M059J (cell line): ENCODE measurements around the gene CNTROB. TPM values are rescaled to one million over a fixed set of nuclear protein-coding genes. Genes with fewer than 3 reads are reported as not detected.

ENCODE experiments used
- DNase-seq: peaks from one replicate; pipeline ENCODE4 v3.0.0-alpha.2; 2012; ENCODE audit warnings: low read depth
- total RNA-seq: library from RNA; depleted of rRNA; stranded (reverse); fragments of >200 nt; shearing (Covaris generic); gene quantifications from 2 replicates; pipeline ENCODE4 v1.2.3, GENCODE V29; 2014; rRNA removed

The CNTROB gene
- total RNA-seq, 1 experiment from 2014 or later = 29.9 TPM

DNA sequence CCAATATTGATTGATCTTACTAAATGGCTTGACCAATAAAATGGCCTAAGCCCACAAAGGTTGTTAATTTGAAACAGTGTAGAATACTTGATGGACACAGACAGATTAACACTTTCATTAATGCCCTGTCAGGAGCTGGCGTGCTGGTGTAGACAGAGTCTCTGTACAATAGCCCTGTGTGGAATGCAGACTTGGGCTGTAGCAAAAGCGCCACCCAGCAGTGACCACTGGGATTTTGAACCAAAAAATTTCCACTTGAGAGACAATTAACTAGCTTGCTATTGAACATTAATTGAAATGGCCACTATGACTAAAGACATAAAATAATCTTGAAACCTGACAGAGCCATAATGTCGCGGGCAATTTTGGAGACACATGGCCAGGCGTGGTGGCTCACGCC lies 50.7 kb downstream of the CNTROB start:
- peak; percentile 53 for DNase-seq

DNA sequence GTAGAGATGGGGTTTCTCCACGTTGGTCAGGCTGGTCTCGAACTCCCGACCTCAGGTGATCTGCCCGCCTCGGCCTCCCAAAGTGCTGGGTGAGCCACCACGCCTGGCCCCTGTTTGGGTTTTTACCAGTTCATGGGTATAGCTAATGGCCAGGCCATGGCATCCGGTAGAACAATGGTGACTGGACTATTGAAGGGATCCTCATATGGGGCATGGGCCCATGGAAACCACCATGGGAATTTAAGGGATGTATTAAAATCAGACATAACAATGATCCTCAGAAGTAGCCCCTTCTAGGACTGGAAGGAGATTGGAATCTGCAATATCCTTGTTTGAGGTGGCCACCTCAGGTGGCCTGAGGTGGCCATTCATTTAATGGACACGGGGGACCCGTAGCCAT lies 52.9 kb downstream of the CNTROB start:
- no peak for DNase-seq

DNA sequence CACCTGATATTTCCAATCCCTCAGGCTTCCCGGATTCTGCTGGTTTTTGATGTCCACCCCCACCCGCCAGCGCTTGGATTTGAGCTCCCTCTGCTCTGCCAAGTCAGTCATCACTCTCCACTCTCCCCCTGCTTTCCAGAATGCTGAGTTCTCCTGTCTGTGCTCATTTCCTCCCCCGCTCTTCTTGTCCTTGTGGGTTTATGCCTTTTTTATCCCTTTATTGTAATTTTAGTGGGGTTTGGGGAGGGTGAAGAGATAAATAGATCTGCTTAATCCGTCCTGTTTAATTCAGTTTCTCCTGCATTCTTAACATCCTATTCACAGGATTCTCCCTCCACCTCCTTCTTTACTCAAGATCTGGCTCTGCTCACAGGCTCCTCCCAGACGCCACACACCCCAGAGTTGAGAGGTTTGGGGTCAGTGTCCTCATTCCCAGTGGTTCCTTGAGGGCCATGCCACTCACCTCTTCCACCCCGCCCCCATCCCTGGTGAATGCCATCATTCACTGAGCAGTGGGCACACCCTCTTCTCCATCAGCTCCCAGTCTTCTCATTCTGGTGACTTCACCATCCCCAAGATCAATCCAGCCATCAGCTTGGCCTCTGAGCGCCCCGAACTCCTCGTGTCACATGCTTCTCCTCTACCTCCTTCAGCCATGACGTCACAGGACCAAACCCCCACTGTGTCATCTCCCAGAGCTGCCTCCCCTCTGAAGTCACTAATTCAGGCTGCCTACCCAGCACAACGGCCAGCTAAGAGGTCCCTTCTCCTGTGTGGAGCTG lies 55.3 kb downstream of the CNTROB start:
- no peak for DNase-seq

DNA sequence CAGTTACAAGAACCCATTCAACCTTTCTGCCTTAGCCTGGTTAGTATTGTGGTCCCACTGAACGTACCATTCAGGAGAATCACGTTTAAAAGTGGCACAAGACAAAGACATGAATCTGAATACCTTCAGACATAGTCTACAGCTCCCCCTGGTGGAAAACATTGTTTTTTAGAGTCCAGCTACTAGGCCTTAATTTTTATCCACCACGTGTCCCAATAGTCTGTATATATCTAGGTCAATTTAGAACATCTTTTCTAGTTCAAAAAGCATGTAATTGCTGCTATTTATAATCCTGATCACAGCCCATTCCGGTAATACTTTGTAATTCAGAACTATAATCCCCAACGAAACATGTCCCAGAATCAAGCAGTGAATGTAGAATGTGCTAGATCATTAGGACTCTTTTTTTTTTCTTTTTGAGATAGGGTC lies 56.8 kb downstream of the CNTROB start:
- peak; percentile 82 for DNase-seq

DNA sequence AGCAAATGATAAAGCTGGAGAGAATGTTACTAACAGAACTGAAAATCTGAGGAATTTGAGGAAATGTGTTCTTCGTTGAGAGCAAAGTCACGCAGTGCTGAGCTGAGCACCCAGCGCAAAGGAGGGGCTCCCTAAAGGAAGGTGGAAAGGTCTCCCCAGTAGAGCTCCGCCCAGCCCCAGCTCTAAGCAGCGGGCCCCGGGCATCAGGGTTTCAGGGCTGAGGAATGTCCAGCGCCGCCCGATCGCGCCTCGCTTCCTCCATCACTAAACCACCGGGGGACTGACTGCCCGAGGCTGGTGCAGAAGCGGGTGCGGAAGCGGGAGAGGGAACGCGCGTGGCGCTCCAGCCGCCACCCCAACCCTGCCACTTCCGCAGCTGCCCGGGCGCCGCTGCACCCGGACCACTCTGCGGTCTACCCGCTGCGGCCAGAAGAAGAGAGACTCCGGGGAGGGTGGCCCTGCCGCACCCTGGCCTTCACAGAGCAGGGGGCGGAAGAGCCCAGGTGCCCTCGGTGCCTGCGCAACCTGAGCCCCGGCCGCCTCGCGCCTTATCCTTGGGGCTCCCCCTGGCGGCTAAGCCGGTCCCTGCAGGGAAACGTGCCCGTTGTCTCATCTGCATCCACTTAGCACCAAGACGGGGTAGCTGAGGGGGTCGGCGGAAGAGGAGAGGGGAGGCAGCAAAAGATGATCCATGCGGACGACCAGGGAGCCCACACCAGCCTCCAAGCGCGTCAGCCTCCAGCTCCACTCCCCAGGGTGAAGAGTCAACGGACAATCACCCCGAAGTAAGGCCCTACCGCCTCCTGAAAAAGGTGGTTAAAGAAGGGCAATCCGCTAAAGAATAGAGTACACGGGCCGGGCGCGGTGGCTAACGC lies 58.0 kb downstream of the CNTROB start:
- DNase-seq = peak; percentile 62

DNA sequence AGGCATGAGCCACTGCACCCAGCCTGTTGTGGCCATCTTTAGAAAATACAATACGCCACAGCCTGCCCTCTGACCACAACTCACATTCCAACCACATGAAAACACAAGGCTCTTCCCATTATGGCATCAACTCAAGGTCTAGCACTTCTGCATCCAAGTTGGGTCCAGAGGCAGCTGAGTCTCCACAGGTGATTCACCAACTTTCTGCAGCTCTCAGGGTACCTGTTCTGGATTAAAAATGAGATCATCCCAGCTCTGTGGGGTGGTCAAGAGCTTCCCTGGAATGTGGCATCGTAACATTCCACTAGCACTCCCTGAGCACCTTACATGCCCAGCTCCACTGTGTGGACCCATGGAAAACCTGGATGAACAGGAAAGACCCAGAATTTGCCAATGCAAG lies 60.5 kb downstream of the CNTROB start:
- DNase-seq = peak; percentile 84

DNA sequence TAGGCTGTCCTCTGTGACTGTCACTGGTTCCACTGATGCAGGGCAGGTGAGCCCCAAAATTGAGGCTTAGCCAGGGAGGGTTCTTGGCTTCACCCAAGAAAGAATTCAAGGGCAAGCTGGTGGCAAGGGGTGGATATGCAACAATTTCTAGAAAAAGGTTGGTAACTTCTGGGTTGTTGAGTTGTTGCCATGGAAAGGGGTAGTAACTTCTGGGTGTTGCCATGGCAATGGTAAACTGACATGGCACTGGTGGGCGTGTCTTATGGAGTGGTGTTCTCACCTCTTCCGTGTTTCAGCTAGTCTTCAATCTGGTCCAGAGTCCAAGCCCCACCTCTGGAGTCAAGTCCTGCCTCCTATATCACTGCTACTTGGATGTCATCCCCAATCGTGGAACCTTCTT lies 60.9 kb downstream of the CNTROB start:
- peak; percentile 27 for DNase-seq

DNA sequence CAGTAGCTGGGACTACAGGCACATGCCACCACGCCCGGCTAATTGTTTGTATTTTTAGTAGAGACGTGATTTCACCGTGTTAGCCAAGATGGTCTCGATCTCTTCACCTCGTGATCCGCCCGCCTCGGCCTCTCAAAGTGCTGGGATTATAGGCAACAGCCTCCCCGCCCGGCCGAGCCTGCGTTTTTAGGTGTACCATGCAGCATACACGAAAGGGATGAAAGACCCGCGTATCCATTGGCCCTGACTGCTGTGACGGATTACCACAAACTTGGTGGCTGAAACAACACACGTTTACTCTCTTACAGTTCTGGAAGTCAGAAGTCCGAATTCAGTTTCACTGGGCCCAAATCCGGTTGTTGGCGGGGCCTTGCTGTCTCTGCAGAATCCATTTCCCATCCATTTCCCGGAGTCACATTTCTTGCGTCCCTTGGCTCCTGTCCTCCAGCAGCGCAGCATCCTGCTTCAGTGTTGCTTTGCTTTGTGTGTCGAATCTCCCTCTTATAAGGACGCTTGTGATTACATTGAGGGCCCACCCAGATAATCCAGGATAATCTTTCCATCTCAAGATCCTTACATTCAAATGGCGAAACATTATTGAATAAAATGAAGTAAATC lies 62.1 kb downstream of the CNTROB start:
- DNase-seq = no peak

DNA sequence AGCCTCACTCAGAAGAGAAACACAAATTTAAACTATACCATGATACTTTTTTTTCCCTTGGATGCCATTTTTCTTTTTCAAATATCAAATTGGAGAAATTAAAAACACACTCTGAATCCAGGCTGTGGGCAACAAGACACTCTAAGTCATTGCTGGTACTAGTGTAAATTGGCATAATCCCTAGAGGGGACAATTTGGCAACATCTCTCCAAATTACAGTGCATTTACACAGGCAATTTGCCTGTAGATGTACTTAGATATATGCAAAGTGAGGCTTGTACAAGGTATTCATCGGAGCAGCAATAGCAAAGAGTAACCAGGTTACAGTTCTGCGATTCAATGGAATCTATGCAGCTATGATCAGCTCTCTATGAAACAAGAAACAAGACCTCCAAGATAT lies 63.7 kb downstream of the CNTROB start:
- DNase-seq = no peak

DNA sequence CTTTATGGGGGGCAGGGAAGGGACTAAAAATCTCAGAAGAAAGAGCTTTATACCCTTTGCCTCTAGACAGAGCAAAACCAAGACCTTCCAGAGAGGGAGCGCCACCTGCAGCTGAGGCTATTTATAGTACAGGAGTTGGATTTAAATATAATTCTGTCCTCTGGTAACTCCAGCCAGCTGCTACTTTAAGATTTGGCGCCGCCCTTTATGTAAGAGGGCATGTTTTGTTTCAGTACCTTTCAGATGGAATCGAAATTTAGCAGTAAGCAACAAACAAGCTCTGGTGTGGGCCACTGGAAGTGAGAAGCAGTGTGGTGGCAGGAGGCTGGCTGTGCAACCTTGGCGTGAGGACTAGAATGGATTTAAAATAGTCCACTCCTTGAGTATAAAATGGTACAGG lies 65.2 kb downstream of the CNTROB start:
- peak; percentile 43 for DNase-seq

Other genes starting within 250 kb of the CNTROB start
- gene TP53, start 244.7 kb upstream of the CNTROB start, total RNA-seq = 73.1 and 79.1 TPM in 2 replicates
- 14.2 and 20.3 TPM in 2 replicates for gene WRAP53, start 243.7 kb upstream of the CNTROB start, total RNA-seq
- 1.1 TPM in 2 replicates for gene EFNB3, start 227.0 kb upstream of the CNTROB start, total RNA-seq
- 0.02 TPM in 1 of 2 replicates, not detected in the other for gene DNAH2, start 214.5 kb upstream of the CNTROB start, total RNA-seq
- gene KDM6B, start 98.0 kb upstream of the CNTROB start, total RNA-seq = 0.59 and 3.2 TPM in 2 replicates
- gene TMEM88, start 77.1 kb upstream of the CNTROB start, total RNA-seq = 0.49 TPM in 1 of 2 replicates, not detected in the other
- gene NAA38, start 74.6 kb upstream of the CNTROB start, total RNA-seq = 49.4 and 68.2 TPM in 2 replicates
- gene CYB5D1, start 74.2 kb upstream of the CNTROB start, total RNA-seq = 6.6 and 14.2 TPM in 2 replicates
- 15.6 and 31.3 TPM in 2 replicates for gene CHD3, start 43.4 kb upstream of the CNTROB start, total RNA-seq
- gene RNF227, start 15.9 kb upstream of the CNTROB start, total RNA-seq = 0.86 and 7.8 TPM in 2 replicates
- not detected in 2 replicates for gene KCNAB3, start 2.4 kb upstream of the CNTROB start, total RNA-seq
- 58.1 and 61.8 TPM in 2 replicates for gene TRAPPC1, start 260 bp upstream of the CNTROB start, total RNA-seq
- not detected in 2 replicates for gene GUCY2D, start 70.4 kb downstream of the CNTROB start, total RNA-seq
- not detected in 2 replicates for gene ALOX15B, start 106.9 kb downstream of the CNTROB start, total RNA-seq
- not detected in 2 replicates for gene ALOX12B, start 155.5 kb downstream of the CNTROB start, total RNA-seq
- 0.44 TPM in 1 of 2 replicates, not detected in the other for gene ALOXE3, start 186.3 kb downstream of the CNTROB start, total RNA-seq
- gene HES7, start 191.9 kb downstream of the CNTROB start, total RNA-seq = 0.22 and 0.94 TPM in 2 replicates
- gene PER1, start 220.2 kb downstream of the CNTROB start, total RNA-seq = 10.6 and 18.4 TPM in 2 replicates
- gene VAMP2, start 230.7 kb downstream of the CNTROB start, total RNA-seq = 3.8 and 4.4 TPM in 2 replicates
- 27.5 and 31.5 TPM in 2 replicates for gene TMEM107, start 244.2 kb downstream of the CNTROB start, total RNA-seq